SU-DHL-6 (cell line): Measurements from ENCODE around the gene TRPV5.

Experiments
- H2AFZ ChIP-seq: fragments of 200-600 bp; sonication (generic); 2 replicates; pipeline ENCODE4 v1.6.1; 2014; ENCODE audit warnings: low read depth, mild to moderate bottlenecking, moderate library complexity, mixed read lengths, antibody characterized with exemption, low read length; ENCODE audit not compliant: severe bottlenecking
- H3F3A ChIP-seq: fragments of 200-600 bp; shearing (Covaris generic); 2 replicates; pipeline ENCODE4 v1.6.0; 2016; ENCODE audit warnings: antibody characterized with exemption, mild to moderate bottlenecking; ENCODE audit not compliant: insufficient read depth
- H3K27ac ChIP-seq: fragments of 200-600 bp; sonication (generic); 2 replicates; pipeline ENCODE4 v1.5.1; 2016; ENCODE audit warnings: low read depth, mild to moderate bottlenecking, low read length, moderate library complexity, mixed read lengths
- H3K27me3 ChIP-seq: fragments of 200-600 bp; sonication (generic), shearing (Covaris generic); 2 replicates; pipeline ENCODE4 v1.6.0; 2014; ENCODE audit warnings: mild to moderate bottlenecking, low read length
- H3K36me3 ChIP-seq: fragments of 200-600 bp; sonication (generic); 2 replicates; pipeline ENCODE4 v1.6.1; 2014; ENCODE audit warnings: mild to moderate bottlenecking, low read length, mixed read lengths
- H3K4me2 ChIP-seq: fragments of 300-600, 200-600 bp; shearing (Covaris generic), sonication (generic); 2 replicates; pipeline ENCODE4 v1.6.0; 2014; ENCODE audit warnings: low read length, low read depth, mild to moderate bottlenecking; ENCODE audit not compliant: poor library complexity, severe bottlenecking
- H3K4me3 ChIP-seq: fragments of 200-600 bp; sonication (generic); 2 replicates; pipeline ENCODE4 v1.5.1; 2014; ENCODE audit warnings: antibody characterized with exemption, low read length, mild to moderate bottlenecking, mixed read lengths; ENCODE audit not compliant: insufficient read depth, poor library complexity, severe bottlenecking
- H3K79me2 ChIP-seq: fragments of 200-600 bp; sonication (generic); 2 replicates; pipeline ENCODE4 v1.6.1; 2014; ENCODE audit warnings: mild to moderate bottlenecking, low read length, moderate library complexity; ENCODE audit not compliant: insufficient read depth
- H3K9ac ChIP-seq: fragments of 200-600 bp; sonication (generic); 2 replicates; pipeline ENCODE4 v1.7.0; 2014; ENCODE audit warnings: mild to moderate bottlenecking, low read length
- H3K9me2 ChIP-seq: fragments of 200-600 bp; sonication (generic); replicated peaks from 2 replicates; pipeline ENCODE4 v1.6.1; 2014; ENCODE audit warnings: low read length; ENCODE audit not compliant: insufficient read depth
- H3K9me3 ChIP-seq: fragments of 200-600 bp; sonication (generic); 2 replicates; pipeline ENCODE4 v1.6.1; 2014; ENCODE audit warnings: low read length, mixed read lengths; ENCODE audit not compliant: insufficient read depth
- H4K20me1 ChIP-seq: fragments of 200-600 bp; sonication (generic); 2 replicates; pipeline ENCODE4 v1.6.1; 2014; ENCODE audit warnings: low read depth, mild to moderate bottlenecking, antibody characterized with exemption, low read length, moderate library complexity, mixed read lengths
- CTCF ChIP-seq: fragments of 200-600 bp; sonication (generic); IDR thresholded peaks from one replicate; pipeline ENCODE4 v1.5.1; 2017; ENCODE audit warnings: antibody characterized with exemption, mild to moderate bottlenecking, low read length, moderate library complexity; ENCODE audit not compliant: insufficient read depth, poor library complexity, severe bottlenecking
- EZH2phosphoT487 ChIP-seq: fragments of 200-600 bp; sonication (generic), shearing (Covaris generic); conservative IDR thresholded peaks from 2 replicates; pipeline ENCODE4 v1.6.1; 2018; ENCODE audit warnings: mild to moderate bottlenecking, antibody characterized with exemption, low read length, moderate library complexity, mixed read lengths

Gene TRPV5

GRCh38 chr7:142939226-142939910, 5.8 kb upstream of the TRPV5 start, which contains the start of gene LLCFC1:
Gene LLCFC1 (plus strand): TSS chr7:142939484. CDS start chr7:142939622, 138 bp downstream.
- H3K4me3 ChIP-seq, result no peak within 1 kb of the TSS
- H3K79me2 ChIP-seq, result no peaks in the 10 kb centered on the region
- H3K9me3 ChIP-seq, result no peaks in the 10 kb centered on the region
- no peaks in the 10 kb centered on the region for H3K9me2 ChIP-seq
- no peaks in the 10 kb centered on the region for H3K36me3 ChIP-seq
- H3K27ac ChIP-seq, result no peak within 1 kb of the TSS
- H3F3A ChIP-seq, result no peaks in the 10 kb centered on the region
- no peaks in the 10 kb centered on the region for H3K27me3 ChIP-seq
- no peak within 1 kb of the TSS for H3K4me2 ChIP-seq
- no peak within 1 kb of the TSS for H3K9ac ChIP-seq
- H2AFZ ChIP-seq, result no peak within 1 kb of the TSS
- peak; percentile 17 for TF ChIP-seq CTCF
- no peak for TF ChIP-seq EZH2phosphoT487
- H4K20me1 ChIP-seq, result no peaks in the 10 kb centered on the region

- Histone ChIP-seq H3K4me2 (no peak overlapping the region), H3K27ac (no peak overlapping the region), H3K4me3 (no peak overlapping the region), H3K9me2 (no peaks in the 10 kb centered on the region), H3F3A (no peaks in the 10 kb centered on the region), H3K36me3 (no peaks in the 10 kb centered on the region), H3K79me2 (no peaks in the 10 kb centered on the region), H3K9ac (no peak overlapping the region), H3K27me3 (no peaks in the 10 kb centered on the region), H3K9me3 (no peaks in the 10 kb centered on the region), H4K20me1 (no peaks in the 10 kb centered on the region), H2AFZ (no peak overlapping the region)
- no peak for TF ChIP-seq EZH2phosphoT487
- TF ChIP-seq CTCF, result no peak
These were observed 5.1 kb upstream of the TRPV5 start for GRCh38 chr7:142938611-142939010.

GRCh38 chr7:142935941-142936565, 2.5 kb upstream of the TRPV5 start:
- Histone ChIP-seq H2AFZ (no peak overlapping the region), H3K27ac (no peak overlapping the region), H3K27me3 (no peaks in the 10 kb centered on the region), H4K20me1 (no peaks in the 10 kb centered on the region), H3K4me3 (no peak overlapping the region), H3K4me2 (no peak overlapping the region), H3K36me3 (no peaks in the 10 kb centered on the region), H3K79me2 (no peaks in the 10 kb centered on the region), H3K9me2 (no peaks in the 10 kb centered on the region), H3K9ac (no peak overlapping the region), H3K9me3 (no peaks in the 10 kb centered on the region), H3F3A (no peaks in the 10 kb centered on the region)
- TF ChIP-seq CTCF, result no peak
- no peak for TF ChIP-seq EZH2phosphoT487
